GM12875 (cell line): ENCODE data around the gene SNX30.

Source experiments
- H3K4me3 ChIP-seq: one replicate; pipeline ENCODE4 v1.5.1; 2011; ENCODE audit warnings: low read depth, low read length, control low read depth
- TF ChIP-seq, protein P1 (sequence below): IDR thresholded peaks from 2 replicates; pipeline ENCODE4 v1.5.1; 2011; ENCODE audit warnings: low read depth, mild to moderate bottlenecking, control low read depth, inconsistent platforms, low read length, moderate library complexity, borderline replicate concordance; ENCODE audit not compliant: insufficient read depth

The SNX30 gene

DNA sequence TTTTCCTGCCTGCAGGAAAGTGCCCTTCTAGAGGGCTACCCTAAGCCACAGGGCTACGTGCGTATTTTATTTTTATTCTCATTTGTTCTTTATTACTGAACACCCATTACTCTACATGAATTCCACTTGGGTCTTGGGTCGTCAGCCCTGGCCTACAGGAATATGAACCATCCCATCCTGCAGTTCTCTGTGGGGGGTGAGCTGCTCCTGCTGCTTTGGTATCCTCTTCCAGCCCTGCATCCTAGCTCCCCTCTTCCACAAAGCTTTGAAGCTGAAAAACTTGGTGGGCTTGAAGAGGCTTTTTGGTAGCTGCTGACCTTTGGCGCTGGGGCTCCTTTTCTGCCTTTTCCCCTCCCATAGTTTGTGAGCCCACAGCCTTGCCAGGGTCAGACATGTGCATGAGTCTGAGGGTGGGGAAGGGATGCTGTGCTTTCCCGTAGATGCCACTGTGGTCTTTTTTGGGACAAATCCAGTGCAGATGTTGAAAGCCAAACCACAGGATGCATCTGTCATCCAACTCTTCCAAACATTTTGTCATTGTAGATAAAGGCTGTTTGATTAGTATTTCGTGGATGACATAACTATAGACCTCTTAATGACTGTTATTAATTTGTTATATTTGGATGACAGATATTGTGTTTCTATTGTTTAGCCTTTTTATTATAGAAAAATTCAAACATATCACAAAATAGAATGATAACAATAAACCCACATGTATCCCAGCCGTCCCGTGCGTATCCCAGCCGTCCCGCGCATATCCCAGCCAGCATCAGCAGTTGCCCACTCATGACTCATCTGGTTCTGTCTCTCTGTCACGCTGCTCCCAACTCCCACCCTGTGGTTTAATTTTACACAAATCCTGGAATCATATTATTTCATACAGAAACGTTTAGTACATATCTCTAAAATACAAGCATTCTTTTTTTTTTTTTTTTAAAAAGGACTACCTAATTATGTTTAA is 96.2 kb downstream of the SNX30 start:
- no peak overlapping the region for H3K4me3 ChIP-seq
- TF ChIP-seq, protein P1, sequence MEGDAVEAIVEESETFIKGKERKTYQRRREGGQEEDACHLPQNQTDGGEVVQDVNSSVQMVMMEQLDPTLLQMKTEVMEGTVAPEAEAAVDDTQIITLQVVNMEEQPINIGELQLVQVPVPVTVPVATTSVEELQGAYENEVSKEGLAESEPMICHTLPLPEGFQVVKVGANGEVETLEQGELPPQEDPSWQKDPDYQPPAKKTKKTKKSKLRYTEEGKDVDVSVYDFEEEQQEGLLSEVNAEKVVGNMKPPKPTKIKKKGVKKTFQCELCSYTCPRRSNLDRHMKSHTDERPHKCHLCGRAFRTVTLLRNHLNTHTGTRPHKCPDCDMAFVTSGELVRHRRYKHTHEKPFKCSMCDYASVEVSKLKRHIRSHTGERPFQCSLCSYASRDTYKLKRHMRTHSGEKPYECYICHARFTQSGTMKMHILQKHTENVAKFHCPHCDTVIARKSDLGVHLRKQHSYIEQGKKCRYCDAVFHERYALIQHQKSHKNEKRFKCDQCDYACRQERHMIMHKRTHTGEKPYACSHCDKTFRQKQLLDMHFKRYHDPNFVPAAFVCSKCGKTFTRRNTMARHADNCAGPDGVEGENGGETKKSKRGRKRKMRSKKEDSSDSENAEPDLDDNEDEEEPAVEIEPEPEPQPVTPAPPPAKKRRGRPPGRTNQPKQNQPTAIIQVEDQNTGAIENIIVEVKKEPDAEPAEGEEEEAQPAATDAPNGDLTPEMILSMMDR = no peak

DNA sequence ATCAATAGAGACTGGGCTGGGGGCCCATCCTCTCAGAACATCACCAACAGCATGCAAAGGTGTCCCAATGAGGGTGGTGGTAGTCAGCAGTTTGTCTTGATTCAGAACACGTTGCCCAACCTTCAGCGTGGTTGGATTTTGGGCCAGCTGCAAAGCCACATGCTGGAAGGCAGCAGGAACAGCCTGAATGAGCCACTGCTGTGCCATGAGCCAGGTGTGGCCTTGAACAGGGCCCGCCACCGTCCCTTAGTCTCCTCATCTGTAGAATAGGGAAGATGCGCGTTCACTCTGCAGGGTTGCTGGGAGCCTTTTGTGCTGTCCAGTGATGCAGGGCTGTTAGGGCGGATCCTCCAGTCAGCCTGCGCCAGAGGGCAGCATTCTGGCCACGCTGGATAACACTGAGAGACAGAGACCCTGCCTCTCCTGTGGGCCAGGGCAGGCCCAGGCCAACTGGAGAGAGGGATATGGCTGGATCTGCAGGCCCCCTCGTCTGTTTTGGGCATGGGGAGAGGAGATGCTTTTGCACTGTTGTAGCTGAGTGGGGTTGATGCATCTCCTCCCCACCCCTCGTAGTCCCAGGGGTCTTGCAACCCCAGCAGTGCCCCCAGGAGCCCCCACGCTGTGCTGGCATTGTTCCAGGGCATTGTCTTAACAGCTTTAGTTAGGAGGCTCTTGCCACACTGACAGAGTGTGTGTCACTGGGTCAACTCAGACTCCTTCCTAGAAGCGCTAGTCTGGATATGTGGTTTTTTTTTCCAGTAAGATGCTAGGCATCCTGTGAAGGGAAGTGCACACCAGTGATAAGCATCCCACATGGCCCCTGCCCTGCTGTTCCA is 98.0 kb downstream of the SNX30 start:
- TF ChIP-seq, protein P1 = no peak
- H3K4me3 ChIP-seq = no peak overlapping the region

DNA sequence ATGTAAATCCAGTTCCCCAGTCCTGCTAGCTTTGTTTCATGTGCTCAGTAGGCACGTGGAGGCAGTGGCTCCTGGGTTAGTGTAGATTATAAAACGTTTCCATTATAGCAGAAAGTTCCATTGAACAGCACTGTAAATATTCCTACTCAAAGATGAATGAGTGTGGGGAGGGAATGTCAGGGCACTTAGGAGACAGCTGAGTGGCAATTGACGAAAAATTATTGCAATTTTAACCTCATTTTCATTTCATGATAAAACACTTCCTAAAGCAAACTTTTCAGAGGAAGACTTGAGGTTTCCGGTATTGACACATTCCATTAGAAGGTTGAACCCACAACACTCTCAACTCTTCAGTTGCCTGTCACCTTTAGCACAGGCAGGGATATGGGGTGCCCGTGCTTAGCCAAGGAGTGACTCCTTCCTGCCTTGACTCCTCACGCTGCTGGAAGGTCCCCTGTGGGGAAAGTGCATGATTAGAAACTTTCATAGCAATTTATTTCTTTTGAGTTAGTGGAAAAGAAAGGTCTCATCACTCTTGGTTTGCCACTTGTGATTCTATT is 98.9 kb downstream of the SNX30 start:
- TF ChIP-seq, protein P1 = no peak
- H3K4me3 ChIP-seq = no peak overlapping the region

DNA sequence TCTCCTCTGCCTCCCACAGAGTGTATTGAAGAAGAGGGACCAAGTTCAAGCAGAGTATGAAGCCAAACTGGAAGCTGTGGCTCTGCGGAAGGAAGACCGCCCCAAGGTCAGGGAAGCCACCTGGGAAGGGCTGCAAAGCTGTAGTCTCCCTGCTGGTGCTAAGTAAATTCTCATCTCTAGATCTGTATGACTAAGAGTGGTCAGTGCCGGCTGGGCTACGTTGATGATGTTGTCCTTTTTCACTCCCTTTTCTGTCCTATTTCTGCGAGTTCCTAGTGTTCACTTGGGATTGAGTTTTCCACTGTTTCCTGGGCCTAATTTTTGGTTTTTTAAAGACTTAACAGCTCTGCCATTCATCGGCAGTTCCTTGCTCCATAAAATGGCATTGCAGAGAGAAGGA is 100.3 kb downstream of the SNX30 start:
- TF ChIP-seq, protein P1 = no peak
- no peak overlapping the region for H3K4me3 ChIP-seq

DNA sequence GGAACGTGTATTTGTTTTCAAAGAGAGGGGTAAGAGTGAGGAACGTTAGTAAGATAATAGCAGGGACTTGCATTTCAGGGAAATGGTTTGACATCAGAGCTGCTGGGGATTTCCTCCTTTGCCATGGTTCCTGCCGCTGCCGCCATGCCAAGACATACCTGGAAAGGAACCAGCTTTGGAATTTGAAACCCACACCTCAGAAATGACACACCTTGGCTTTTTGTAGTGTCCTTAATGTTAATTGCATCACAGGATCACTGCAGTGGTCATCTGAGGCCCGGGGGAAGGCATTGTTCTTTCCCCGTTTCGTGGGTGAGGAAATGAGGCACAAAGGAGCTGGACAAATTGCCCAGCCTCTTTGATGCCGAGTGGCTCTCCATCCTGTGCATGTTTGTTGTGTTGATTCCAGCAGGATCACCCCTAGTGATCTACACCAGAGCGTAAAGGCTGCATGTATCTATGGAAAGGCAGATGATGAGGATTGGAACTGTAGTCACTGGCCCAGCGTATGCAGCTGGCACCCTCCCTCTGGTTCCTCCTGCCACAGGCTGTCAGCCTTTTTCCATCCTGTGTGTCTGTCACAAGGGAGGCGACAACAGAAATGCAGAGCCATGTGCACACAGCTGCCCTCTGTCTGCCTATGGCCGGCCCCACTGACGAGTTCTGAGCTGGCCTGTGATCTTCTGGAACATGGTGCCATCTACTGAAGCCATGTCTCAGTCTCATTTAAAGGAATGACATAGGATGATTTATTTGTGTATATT is 102.4 kb downstream of the SNX30 start:
- TF ChIP-seq, protein P1 = no peak
- no peak overlapping the region for H3K4me3 ChIP-seq

DNA sequence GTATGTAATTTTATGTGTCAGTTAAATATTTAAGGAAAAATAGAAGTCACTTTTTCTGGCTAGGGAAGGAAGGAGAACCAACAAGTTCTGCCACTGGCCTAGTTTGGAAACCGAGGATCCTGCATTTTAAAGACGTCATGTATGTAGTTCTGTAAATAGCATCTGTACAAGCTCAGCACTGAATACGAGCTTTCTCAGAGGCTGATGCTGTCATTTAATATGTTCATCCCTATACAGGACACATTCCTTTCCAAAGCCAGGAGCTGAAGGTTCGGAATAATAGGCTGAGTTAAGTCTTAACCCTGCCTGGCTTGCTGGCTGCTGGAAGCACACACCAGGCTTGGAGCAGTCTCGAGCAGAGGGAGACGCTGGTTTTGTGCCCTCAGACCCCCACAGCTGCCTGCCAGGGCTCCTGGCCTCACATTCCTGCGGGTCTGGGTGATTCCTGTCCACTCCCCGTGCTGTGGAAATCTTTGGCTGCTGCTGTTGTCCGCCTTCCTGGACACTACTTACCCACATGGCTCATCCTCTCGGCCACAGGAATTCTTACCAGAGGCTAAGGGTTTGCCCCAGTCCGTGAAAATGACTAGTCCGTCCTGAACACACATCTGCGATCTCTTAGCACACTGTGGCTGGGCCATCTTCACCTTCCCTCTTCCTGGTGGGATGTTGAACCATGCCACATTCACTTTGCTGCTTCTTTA is 103.5 kb downstream of the SNX30 start:
- no peak overlapping the region for H3K4me3 ChIP-seq
- TF ChIP-seq, protein P1 = no peak
